ENCODE results near the gene NUP214. TPM values are rescaled to one million over a fixed set of nuclear protein-coding genes. Genes with fewer than 3 reads are reported as not detected.
"Not testable (repeated sequence)": the region's sequence is repeated elsewhere in the genome, so short reads cannot be mapped to it uniquely, and the experiment has no call there.

NUP214 gene
- total and polyA plus RNA-seq, 7 donors = 11.8 to 28.1 (median 20.1) TPM

- intact Hi-C loops (cut with DNase I) = loop anchor here in 1 of 2 donors (5.0 kb wide), 1 partner anchor 99 kb away; no protein-coding TSS in a partner anchor
- Histone ChIP-seq H3K9me3 (peaks cover 3% of the 10 kb centered on the region), H3K4me3 (peak overlapping the region; percentile 15), H3K4me1 (peaks cover 27% of the 10 kb centered on the region), H3K27me3 (ENCODE audit: insufficient read depth in 3 of 3, low read length in 2 of 3) (no peaks in the 10 kb centered on the region), H3K27ac (peak overlapping the region; percentile 66), H3K36me3 (ENCODE audit: insufficient read depth in 1 of 2, low read depth in 1 of 2) (peaks cover 5 to 12% of the 10 kb centered on the region in 2 donors)
- TF ChIP-seq CTCF (IDR thresholded peaks at IDR 0.05) = no peak
- ATAC-seq (peak; percentile 57 to 74 (median 70)), DNase-seq (peak in 1 of 2 donors; percentile 68)
- 14 to 21% (median 20%) methylated on average over 21 to 23 of the region's 23 CpGs for WGBS, 3 donors
These were observed 113.1 kb downstream of the NUP214 start for GRCh38 chr9:131238402-131239021.

- peak overlapping the region; percentile 66 for H3K27ac ChIP-seq
- intact Hi-C loops (cut with DNase I) = loop anchor here in 1 of 2 donors (5.0 kb wide), 1 partner anchor 98 kb away; no protein-coding TSS in a partner anchor
- ATAC-seq = no peak
- peaks cover under 1 to 3% of the 10 kb centered on the region in 2 donors for H3K36me3 ChIP-seq (ENCODE audit: insufficient read depth in 1 of 2, low read depth in 1 of 2)
- WGBS, 3 donors = 81 to 82% (median 81%) methylated on average over 23 of the region's 23 CpGs
- H3K9me3 ChIP-seq = peaks cover 3% of the 10 kb centered on the region
- no peak for DNase-seq
- no peaks in the 10 kb centered on the region for H3K27me3 ChIP-seq (ENCODE audit: insufficient read depth in 3 of 3, low read length in 2 of 3)
- TF ChIP-seq CTCF (IDR thresholded peaks at IDR 0.05) = no peak
- H3K4me1 ChIP-seq = peaks cover 27% of the 10 kb centered on the region
- no peak overlapping the region for H3K4me3 ChIP-seq
These were observed 114.0 kb downstream of the NUP214 start for GRCh38 chr9:131239161-131239975.

- no peak for DNase-seq
These were observed 114.9 kb downstream of the NUP214 start for GRCh38 chr9:131240047-131240921.

GRCh38 chr9:131244331-131244730, 118.9 kb downstream of the NUP214 start:
- DNase-seq; H3K4me1 ChIP-seq; H3K9me3 ChIP-seq; H3K27me3 ChIP-seq (ENCODE audit: insufficient read depth in 3 of 3, low read length in 2 of 3); H3K36me3 ChIP-seq (ENCODE audit: insufficient read depth in 1 of 2, low read depth in 1 of 2); H3K4me3 ChIP-seq; ATAC-seq; H3K27ac ChIP-seq: not testable (repeated sequence)
- 95 to 98% (median 96%) methylated on average over 5 of the region's 5 CpGs for WGBS, 3 donors
- intact Hi-C loops (cut with DNase I) = loop anchor here in 1 of 2 donors (10.0 kb wide), 1 partner anchor 90 kb away; no protein-coding TSS in a partner anchor

More at GRCh38 chr9:131240047-131240921, 114.9 kb downstream of the NUP214 start:
- Histone ChIP-seq H3K4me3 (no peak overlapping the region), H3K4me1 (peaks cover 23% of the 10 kb centered on the region), H3K36me3 (ENCODE audit: insufficient read depth in 1 of 2, low read depth in 1 of 2) (no peaks in the 10 kb centered on the region), H3K27me3 (ENCODE audit: insufficient read depth in 3 of 3, low read length in 2 of 3) (no peaks in the 10 kb centered on the region), H3K27ac (no peak overlapping the region), H3K9me3 (peaks cover 3% of the 10 kb centered on the region)
- intact Hi-C loops (cut with DNase I) = loop anchor here in 1 of 2 donors (10.0 kb wide), 1 partner anchor 95 kb away; no protein-coding TSS in a partner anchor
- 76 to 79% (median 78%) methylated on average over 22 of the region's 22 CpGs for WGBS, 3 donors
- no peak for ATAC-seq
- no peak for TF ChIP-seq CTCF (IDR thresholded peaks at IDR 0.05)
